Daoy (cell line): ENCODE results near the gene GBE1. TPM values are rescaled to one million over a fixed set of nuclear protein-coding genes. Genes with fewer than 3 reads are reported as not detected.

Experiments used
- DNase-seq: peaks from one replicate; pipeline ENCODE4 v3.0.0-alpha.2; 2015; ENCODE audit warnings: low read depth
- total RNA-seq: library from RNA; depleted of rRNA; stranded (reverse); fragments of >200 nt; shearing (Covaris generic); gene quantifications from 2 replicates; pipeline ENCODE4 v1.2.3, GENCODE V29; 2014

GBE1 gene
- total RNA-seq, 1 experiment from 2014 or later: 28.6 TPM

DNA sequence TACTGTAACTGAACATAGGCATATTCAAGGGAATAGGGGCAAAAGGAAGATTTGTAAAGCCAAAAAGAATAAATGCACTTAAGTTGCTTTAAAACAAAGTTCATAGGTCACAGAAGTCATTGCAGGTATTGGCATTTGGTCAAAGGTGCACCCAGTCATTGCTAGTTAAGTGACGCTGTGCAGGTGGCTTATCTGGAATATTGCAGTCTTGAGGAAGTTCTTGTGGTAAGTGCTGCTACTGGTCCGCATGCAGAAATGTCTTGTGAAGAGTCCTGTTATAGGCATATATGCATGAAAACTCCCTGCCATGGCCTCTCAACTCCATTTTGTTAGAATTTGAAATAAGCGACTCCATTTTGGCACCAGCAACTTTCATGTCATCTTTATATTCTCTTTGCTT is 293.1 kb downstream of the GBE1 start:
- no peak for DNase-seq

DNA sequence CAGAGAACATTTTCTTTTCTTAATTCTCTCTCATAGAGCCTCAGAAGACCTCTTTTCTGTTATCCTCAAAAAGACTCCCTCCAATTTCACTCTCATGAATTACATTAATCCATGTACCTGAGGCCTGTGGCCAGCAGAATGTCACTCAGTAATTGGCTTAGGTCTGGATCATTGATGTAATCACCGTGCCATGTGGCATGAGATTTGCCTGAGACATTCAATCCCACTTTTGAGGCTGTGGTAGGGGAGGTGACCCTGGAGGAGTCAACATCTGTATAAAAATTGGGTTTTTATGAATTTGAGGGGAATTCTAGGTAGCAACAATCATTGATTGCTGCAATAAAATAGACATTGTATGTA is 295.3 kb downstream of the GBE1 start:
- no peak for DNase-seq

DNA sequence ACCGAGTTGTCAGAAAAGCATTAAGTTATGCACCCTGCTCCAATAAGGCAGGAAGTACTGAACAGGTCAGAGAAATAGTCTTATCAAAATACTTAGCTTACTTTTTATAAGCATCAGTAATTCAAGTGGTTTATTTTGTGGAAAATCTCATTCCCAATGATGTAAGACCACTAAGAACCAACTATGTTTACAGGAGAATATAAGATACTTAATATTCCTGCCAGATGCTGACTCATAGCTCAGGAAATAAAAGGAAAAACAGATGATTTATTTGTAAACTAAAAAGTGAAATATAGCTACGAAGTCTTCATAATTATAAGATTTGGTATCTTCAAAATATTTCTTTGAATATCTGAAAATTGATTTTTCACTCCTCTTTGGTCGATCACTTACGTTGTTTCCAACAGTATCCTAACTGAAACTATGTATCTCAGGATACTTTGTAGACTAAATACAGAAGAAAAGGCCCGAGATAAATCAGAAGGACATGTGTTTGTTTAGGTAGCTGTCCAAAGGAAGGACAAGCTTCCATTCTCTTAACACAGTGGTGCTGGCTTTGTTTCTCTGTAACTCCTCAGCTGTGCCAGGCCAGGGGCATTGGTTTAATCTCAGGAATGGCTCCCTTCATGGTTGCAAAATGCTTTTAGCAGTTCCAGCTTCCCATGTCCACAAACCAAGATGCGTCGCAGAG is 295.8 kb downstream of the GBE1 start:
- DNase-seq: no peak

DNA sequence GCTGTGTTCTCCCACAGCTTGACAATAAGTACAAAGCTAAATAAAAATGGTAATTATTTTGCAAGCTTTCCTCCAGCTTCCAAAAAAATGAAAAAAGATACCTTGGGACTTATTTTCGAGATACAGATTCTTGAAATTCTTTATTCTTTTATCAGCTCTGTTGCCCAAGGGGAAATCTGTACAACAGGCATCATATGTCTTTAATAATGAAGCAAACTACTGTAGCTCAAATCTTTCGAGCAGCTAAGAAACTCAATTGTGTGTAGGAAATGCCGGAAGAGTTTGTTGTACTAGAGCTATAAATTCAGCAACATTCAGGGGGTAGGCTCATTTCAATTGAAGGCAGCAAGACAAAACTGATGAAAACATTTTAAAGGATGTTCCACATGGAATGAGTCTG is 297.7 kb downstream of the GBE1 start:
- no peak for DNase-seq

DNA sequence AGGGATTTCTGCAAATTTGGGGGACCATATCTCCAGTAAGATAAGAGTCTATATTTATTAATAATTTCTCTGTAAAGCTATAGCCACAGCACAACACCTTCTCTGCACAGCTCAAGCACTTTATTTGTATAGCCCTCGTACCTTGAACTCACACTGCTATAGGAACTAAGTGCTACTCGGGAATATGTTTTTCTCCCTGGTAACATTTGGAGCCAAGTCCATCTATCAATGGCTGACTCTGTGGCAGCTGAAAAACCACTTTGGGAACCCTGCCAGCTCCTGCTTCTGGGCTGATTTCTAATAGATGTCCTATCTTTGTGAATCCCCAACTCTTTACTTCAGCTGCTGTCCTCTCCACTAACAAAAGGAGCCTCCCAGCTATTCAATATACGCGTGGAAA is 298.5 kb downstream of the GBE1 start:
- DNase-seq: no peak

DNA sequence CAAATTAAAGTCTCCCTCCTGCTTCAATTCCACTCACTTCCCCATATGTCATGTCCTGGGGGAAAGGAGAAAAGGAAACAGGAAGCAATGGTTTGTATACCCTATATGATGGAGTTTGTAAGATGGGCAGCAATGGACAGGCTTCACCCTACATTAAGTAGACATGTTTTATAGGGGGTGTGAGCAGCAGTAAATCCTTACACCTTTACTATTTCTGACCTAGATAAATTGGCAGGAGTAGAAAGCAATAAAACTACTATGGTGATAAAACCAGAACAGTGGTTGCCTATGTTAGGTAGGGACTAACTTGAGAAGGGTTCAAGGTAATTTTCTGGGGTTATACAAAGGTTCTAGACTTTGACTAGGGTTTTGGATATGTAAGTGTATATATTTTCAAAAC is 301.7 kb downstream of the GBE1 start:
- no peak for DNase-seq

DNA sequence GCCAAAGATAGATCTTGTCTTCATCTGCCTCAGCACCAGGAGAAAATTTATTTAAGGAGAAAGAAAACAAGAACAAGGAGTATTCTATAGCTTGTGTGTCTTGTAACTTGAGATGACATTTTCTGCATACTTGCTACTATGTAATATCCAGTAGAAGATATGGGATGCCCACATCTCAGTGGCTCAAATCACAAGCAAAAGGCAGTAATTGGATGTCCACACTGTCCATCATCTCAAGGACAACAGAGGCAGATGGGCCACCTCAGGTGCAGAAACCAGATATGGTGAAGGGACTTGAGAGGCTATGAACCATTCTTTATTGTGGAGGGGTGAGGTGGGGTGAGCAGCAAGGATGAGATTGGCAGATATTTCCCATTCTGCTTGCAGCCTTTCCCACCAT is 309.0 kb downstream of the GBE1 start:
- no peak for DNase-seq

DNA sequence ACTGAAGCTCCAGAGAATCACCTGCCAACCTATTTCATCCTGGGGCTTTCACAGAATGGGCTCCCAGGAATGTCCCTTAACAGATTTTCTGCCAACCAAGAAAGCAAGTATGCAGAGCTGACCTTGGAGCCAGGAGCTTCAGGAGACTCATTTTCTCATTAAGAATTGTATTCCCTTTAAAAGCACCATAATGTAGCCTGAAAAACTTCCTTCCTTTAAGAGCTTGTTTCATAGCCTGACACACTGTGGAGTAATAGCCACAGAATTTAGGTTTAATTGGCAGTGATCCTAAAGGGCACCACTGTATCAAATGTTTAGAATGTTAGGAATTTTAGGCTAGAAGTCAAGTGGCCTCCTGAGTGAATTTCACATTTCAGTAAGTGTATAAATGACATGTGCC is 309.8 kb downstream of the GBE1 start:
- no peak for DNase-seq

DNA sequence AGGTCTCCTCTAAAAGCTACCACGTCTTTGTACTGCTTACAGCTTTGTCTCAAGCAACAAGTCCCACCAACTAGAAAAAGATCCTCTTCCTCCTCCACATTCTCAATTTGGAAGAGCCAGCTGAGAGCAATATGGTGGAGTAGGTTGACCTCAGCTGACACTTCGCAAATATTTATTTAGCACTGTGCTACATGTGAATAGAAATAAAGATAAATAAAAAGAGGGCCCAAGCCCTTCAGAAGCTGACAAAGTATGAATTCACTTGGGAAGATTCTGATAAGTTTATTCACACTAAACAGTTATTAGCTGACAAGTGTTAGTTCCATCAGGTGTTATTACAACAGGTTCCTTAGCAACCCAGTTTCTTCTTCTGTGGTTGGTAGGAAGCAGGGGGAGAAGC is 310.3 kb downstream of the GBE1 start:
- no peak for DNase-seq

DNA sequence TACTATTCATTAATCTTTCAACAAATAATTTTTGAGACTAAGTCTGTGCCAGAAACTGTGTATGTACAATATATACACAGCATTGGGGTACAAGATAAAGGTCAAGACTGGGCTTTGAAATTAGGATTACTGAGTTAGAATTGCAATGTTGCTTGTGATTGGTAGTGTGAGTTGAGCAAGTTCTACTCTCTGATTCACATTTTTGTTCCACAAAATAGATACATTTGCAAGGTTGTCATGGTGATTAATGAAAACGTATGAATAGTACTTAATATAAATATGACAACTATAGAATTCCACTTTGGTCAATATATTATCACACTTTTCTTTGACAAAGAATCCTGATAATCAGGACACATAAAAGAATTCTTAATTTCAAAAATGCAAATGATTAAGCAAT is 314.6 kb downstream of the GBE1 start:
- DNase-seq: no peak

DNA sequence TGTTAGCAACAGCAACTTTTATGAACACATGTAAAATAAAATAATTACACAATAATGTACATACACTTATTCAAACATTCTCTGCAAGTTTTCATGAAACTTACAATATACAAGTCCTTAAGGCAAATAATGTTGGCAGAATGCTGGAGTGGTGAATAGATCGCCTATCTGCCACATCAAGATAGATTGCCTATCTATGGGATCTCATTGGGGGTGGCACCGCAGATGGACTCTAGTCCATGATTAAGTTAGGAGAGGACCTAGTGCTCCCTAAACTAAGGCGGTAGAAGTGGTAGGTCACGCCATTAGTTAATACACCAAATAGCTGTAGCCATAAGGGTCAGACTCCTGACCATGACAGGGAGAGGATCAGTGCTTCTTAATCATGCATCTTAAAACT is 315.7 kb downstream of the GBE1 start:
- no peak for DNase-seq

DNA sequence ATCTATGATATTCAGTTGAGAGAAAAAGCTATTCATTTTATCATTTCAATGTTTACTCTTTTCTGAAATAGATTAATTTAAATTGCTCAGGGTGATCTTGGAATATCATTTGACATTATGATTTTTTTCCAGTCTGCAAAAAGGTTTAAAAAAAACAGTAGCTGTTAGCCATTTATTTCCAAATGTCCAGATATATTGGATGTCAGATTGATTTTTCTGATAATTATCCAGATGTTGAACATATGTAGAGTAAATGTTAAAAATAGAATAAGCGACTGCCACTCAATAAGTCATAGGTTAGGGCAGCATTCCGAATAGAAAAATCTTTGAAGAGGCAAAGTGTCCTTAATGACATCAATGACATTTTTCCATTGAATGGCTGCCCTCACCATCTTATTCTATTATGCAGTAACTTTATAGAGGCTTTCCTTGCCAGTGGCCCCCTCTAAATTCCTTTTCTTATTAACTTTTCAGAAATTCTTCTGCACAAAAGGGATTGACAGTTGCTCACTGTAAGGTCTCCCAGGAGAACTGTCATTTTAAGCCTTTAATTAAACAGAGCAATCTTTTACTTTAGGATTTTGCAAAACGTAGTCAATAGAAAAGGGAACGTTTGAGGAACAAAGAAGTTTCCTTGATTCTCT is 316.5 kb downstream of the GBE1 start:
- no peak for DNase-seq

DNA sequence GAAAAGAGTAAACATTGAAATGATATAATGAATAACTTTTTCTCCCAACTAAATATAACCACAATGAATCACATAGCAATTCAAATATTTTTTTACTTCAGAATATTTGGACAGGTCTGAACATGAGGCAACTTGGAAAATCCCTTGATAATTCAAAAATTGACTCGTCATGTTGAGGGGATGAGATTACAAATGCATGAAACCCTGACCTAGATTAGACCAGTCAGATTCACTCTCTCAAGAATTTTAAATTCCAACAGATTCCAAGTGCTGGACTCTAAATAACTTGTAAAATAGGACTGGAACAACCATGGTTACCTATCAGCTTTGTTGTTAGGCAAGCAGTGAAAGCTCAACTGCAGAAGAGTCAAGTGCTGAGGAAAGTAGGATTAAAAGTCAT is 317.5 kb downstream of the GBE1 start:
- no peak for DNase-seq

DNA sequence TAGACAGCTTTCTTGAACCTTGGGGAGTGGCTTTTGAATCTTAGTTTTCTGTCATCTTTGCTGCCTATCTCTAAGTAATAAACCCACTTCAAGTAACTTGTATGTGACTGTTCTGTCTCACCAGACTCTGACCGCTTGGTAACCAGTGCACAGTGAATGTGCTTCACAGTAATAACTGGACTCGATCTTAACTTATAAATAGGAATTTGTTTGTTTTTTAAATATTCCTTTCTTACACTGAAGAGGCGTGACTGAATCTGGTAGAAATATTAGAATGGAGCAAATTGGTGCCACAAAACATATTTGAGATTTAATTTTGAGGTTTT is 318.0 kb downstream of the GBE1 start:
- DNase-seq: no peak

DNA sequence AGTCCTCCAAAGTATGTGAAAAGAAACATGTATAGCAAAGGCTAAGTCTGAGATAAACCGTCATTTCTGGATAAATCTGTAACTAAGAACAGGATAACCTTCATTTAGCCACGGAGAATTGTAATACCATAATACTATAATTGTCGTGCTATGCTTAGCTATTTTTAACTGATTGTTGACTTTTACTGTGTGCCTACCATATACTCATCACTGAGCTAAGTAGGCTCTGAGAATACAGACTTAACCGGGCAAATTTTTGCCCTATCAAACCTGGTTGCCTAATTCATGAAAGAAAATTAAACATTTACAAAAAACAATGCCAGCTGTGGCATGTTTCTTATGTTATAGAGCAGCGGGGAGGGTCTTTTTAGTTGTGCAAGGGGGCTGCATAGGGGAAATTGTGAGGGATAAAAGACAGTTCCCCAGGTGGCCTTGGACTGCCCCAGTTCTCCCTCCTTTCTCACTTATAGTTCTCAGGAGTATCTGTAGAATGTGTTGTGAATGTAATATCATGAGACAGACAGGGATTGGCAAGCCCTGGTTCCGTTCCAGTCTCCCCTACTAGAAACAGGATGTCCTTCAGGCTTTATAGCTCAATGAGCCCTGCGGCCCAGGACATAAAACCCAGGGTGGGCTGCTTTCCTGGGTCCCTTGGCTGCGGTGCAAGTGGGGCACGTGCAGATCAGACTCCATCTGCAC is 318.5 kb downstream of the GBE1 start:
- no peak for DNase-seq

DNA sequence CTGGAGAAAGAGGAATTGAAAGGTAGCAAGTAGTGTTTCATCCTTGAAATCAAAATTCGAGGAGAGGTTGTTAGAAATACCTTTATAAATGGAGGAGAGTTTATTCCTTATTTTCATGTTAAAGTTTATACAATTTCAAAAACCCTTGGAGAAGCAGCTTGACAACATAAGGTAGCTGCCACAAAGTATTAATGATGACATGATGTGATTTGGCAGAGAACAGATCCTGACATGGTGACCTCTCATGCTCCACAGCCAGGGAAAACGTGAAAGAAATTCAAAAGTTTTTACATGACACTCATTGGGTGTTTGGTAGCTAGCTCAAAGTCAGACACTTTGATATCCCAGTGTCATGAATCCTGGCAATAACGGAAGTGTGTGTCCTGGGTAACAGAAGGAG is 320.8 kb downstream of the GBE1 start:
- DNase-seq: no peak
